Mucosa of descending colon (tissue), 3 donors: Measurements from ENCODE around the gene CLEC2D. TPM values are rescaled to one million over a fixed set of nuclear protein-coding genes. Genes with fewer than 3 reads are reported as not detected.

ENCODE experiments used
- ATAC-seq: fragments of 200-7000 bp; cut with Tn5 transposase; one replicate; pipeline ENCODE4 v1.9.1; 2020; ENCODE audit warnings: mild to moderate bottlenecking, moderate library complexity
- DNase-seq, 3 donors: peaks; one replicate each; pipeline ENCODE4 v3.0.0-alpha.2; 2020
- H3K36me3 ChIP-seq: fragments of 200-600 bp; one replicate; pipeline ENCODE4 v1.8.0; 2021; ENCODE audit warnings: low read depth, mild to moderate bottlenecking
- H3K4me1 ChIP-seq: fragments of 200-600 bp; one replicate; pipeline ENCODE4 v1.8.0; 2021; ENCODE audit warnings: low read depth, mild to moderate bottlenecking
- H3K4me3 ChIP-seq: fragments of 200-600 bp; one replicate; pipeline ENCODE4 v1.8.0; 2021; ENCODE audit warnings: mild to moderate bottlenecking
- H3K9me3 ChIP-seq: fragments of 200-600 bp; one replicate; pipeline ENCODE4 v1.8.0; 2021; ENCODE audit warnings: mild to moderate bottlenecking
- intact Hi-C, 2 donors: fragments of 100-400 bp; cut with DNase I in 1 of 2; cut with micrococcal nuclease in 1 of 2; formaldehyde crosslinking; loops; one replicate each; pipeline versions ENCODE4 v1.11.0 to v1.11.1; 2022; cut with DNase I, micrococcal nuclease
- total RNA-seq, 3 donors: library from RNA; stranded (reverse); fragmentation: NEBNext Ultra II Directional in 2 of 3; extraction: Animal tissue kit (Norgen Biotek cat#: 25700) in 2 of 3; gene quantifications; one replicate each; pipeline versions ENCODE4 v1.2.1 to v1.2.4, GENCODE V29; 2021 to 2023
- TF ChIP-seq, protein P1 (sequence below): fragments of 200-600 bp; IDR thresholded peaks from one replicate; pipeline ENCODE4 v1.8.0; 2022; ENCODE audit warnings: antibody characterized with exemption, mild to moderate bottlenecking
- donor health status: DM: no; HTN: no; CAD: no; lungs with moderate emphysema.
- donor health status: DM: no; HTN: no; CAD: no.
- donor health status: DM: no; HTN: yes; CAD: no.

Gene CLEC2D
- total RNA-seq, 3 donors from 2014 or later: 7.1 to 10.1 (median 7.2) TPM

GRCh38 chr12:9634177-9634803 is 35.2 kb upstream of the CLEC2D start:
- intact Hi-C loops: loop anchor here (2.0 to 10.0 kb wide), 2 partner anchors 71 to 75 kb away; no protein-coding TSS in a partner anchor
- TF ChIP-seq, protein P1, sequence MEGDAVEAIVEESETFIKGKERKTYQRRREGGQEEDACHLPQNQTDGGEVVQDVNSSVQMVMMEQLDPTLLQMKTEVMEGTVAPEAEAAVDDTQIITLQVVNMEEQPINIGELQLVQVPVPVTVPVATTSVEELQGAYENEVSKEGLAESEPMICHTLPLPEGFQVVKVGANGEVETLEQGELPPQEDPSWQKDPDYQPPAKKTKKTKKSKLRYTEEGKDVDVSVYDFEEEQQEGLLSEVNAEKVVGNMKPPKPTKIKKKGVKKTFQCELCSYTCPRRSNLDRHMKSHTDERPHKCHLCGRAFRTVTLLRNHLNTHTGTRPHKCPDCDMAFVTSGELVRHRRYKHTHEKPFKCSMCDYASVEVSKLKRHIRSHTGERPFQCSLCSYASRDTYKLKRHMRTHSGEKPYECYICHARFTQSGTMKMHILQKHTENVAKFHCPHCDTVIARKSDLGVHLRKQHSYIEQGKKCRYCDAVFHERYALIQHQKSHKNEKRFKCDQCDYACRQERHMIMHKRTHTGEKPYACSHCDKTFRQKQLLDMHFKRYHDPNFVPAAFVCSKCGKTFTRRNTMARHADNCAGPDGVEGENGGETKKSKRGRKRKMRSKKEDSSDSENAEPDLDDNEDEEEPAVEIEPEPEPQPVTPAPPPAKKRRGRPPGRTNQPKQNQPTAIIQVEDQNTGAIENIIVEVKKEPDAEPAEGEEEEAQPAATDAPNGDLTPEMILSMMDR: peak; percentile 33
- Histone ChIP-seq H3K4me1 (no peaks in the 10 kb centered on the region), H3K9me3 (no peaks in the 10 kb centered on the region), H3K36me3 (no peaks in the 10 kb centered on the region), H3K4me3 (no peak overlapping the region)
- DNase-seq: peak in 1 of 3 donors; percentile 89
- peak; percentile 77 for ATAC-seq

DNA sequence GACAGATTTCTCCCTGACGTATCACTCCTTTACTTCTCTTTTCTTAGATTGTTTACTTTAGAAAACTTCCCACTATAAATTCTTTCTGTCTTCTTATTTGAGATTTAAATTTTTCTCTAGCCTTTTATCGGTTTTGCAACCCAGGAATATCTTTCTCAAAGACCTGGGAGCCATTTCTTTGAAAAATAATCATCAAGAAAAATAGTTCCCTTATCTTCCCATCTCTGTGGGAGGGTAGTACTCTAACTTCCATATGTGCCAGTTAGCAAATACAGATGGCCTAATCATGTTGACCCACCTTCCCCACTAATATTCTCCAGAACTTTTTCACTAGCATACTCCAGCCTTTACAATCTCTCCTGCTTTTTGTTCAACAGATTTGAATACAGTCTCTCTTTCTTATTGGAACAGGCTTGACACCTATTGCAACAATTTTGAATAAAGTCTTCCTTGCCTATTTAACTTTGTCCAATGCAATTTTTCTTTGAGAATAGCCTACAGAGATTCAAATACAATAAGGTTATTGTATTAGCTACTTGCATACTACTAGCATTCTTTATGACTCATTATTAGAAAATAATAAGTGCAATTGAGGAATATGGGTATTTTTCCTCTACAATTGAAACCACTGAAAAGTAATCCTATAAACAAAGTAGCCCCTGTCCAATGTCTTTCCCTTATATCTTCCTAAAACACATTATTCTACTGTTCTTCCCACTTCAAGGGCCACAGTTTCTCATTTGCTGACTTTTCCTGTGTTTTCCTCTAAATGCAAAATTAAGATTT is 34.4 kb upstream of the CLEC2D start:
- Histone ChIP-seq H3K36me3 (no peaks in the 10 kb centered on the region), H3K4me3 (no peak overlapping the region), H3K9me3 (no peaks in the 10 kb centered on the region), H3K4me1 (no peaks in the 10 kb centered on the region)
- ATAC-seq: no peak
- no peak for DNase-seq
- TF ChIP-seq, protein P1: no peak
- intact Hi-C loops: loop anchor here (2.0 to 10.0 kb wide), 2 partner anchors 70 to 74 kb away; no protein-coding TSS in a partner anchor

GRCh38 chr12:9636150-9636850 is 33.2 kb upstream of the CLEC2D start:
- DNase-seq (no peak), ATAC-seq (no peak)
- Histone ChIP-seq H3K4me1 (no peaks in the 10 kb centered on the region), H3K36me3 (no peaks in the 10 kb centered on the region), H3K9me3 (no peaks in the 10 kb centered on the region), H3K4me3 (no peak overlapping the region)
- TF ChIP-seq, protein P1: no peak
- intact Hi-C loops: loop anchor here in 1 of 2 donors (10.0 kb wide), 1 partner anchor 69 kb away; no protein-coding TSS in a partner anchor

- Histone ChIP-seq H3K4me3 (no peak overlapping the region), H3K4me1 (no peaks in the 10 kb centered on the region), H3K9me3 (no peaks in the 10 kb centered on the region), H3K36me3 (no peaks in the 10 kb centered on the region)
- intact Hi-C loops: loop anchor here in 1 of 2 donors (10.0 kb wide), 1 partner anchor 68 kb away; no protein-coding TSS in a partner anchor
- TF ChIP-seq, protein P1: no peak
- DNase-seq (no peak), ATAC-seq (no peak)
Measured at GRCh38 chr12:9636851-9637206, 32.7 kb upstream of the CLEC2D start.

DNA sequence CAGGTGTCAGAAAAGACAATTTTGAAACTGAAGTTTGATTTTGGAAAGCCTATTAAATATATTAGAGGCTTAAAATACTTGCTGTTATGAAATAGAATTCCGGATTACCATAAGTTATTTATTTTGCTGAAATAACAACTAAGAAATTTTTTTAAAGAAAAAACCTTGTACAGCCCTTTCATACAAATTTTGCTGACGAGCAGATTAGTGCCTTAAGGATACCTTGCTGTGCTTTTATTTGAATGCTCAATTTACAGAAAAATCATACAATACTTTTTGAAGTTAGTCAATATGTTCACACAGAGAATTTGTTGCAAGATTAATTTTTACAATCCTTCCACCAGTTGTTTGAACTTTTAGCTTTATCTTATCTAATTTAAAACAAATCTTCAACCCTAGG is 29.5 kb upstream of the CLEC2D start:
- Histone ChIP-seq H3K36me3 (no peaks in the 10 kb centered on the region), H3K4me1 (no peaks in the 10 kb centered on the region), H3K4me3 (no peak overlapping the region), H3K9me3 (no peaks in the 10 kb centered on the region)
- ATAC-seq (no peak), DNase-seq (no peak)
- intact Hi-C loops: no loop called here
- TF ChIP-seq, protein P1: no peak
